ENCODE measurements around the gene ZMAT5. TPM values are rescaled to one million over a fixed set of nuclear protein-coding genes. Genes with fewer than 3 reads are reported as not detected.

Gene ZMAT5
- polyA plus RNA-seq, 5 donors = 19.9 to 28.2 (median 21.9) TPM

GRCh38 chr22:29733362-29734201 lies 33.2 kb downstream of the ZMAT5 start:
- DNase-seq = no peak

- no peak for DNase-seq
These were observed 33.9 kb downstream of the ZMAT5 start for GRCh38 chr22:29732883-29733282.

GRCh38 chr22:29731058-29731850 lies 35.6 kb downstream of the ZMAT5 start:
- no peak for DNase-seq

- DNase-seq = no peak
These were observed 37.6 kb downstream of the ZMAT5 start for GRCh38 chr22:29729161-29729560.

GRCh38 chr22:29727131-29727523 lies 39.7 kb downstream of the ZMAT5 start:
- no peak for DNase-seq

DNA sequence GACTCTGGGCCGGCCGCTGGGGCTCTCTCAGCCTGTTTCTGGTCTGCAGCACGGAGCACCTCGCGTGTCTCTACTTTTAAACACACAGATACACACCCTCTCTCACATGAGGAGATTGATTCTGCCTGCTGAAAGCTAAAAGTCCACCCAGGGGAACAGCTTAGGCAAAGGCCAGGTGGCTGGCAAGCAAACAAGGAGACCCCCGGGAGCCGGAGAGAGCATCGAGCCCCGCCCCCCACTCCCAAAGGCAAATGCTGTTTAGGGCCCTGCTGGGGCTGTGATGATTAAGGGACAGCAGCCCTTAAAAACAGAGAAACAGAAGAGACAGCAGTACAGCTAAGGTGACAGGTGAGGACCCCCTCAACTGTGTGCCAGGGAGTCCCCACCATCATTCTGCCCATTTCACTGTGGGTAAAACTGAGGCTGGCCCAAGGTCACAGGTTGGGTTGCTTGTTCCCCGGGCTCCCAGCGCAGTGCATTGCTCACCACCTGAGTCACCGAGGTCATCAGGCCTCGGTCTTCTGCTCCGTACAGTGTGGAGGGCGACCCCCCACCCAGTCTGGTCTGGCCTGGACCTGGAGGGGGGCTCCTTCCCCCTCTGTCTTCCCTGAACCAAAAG lies 40.2 kb downstream of the ZMAT5 start:
- DNase-seq = no peak

GRCh38 chr22:29726106-29726505 lies 40.7 kb downstream of the ZMAT5 start:
- no peak for DNase-seq

DNA sequence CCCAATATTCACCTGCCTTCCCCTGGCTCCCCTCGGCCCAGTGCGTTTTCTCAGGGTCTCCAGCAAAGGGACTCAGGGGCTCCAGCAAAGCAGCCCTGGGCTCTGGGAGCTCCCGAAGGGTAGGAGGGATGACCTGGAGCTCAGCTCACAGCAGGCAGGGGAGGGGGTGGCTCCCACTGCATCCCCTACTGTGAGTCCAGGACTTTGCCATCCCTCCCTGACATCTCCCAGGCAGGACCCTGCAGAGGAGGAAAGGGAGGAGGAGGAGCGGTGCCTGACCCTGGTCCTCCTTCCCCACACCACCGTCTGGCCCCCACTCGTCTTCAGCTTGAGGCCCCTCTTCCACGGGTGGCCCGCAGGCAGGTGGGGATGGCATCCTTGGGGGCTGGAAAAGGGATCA lies 42.0 kb downstream of the ZMAT5 start:
- no peak for DNase-seq

DNA sequence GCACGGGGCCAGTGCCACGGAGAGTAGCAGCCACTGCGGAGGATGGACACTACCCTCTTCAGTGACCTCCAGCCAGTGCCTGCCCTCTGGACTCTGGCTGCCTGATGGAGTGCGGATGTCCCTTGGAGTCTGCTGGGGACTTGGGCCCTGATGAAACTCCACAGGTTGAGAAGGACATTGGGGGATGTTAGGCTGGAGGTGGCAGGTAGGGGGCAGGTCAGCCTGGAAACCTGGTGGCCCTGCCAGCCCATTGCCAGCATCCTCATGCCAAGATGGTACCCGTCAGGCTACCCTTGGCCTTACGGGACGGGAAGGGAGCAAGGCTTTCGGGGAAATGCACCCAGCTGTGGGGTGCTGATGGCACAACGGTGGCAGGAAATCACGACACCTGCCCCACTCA lies 43.0 kb downstream of the ZMAT5 start:
- DNase-seq = no peak

DNA sequence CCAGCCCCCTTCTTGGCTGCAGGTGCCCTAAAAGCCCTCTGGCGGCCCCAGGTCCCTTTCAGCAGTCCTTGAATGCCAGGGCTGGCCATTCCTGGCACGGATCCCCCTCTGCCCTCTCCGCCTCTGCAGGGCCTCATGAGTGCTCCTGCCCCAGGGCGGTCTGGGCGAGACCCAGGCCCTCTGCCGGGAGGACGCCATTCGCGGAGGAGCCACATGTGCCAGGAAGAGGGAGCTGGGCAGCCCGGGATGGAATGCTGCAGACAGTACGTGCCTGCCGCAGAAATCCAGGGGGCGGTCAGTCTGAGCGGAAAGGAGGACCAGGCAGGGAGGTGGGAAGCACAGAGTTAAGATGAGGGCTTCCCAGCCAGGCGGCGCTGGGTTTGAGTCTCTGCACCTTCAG lies 44.2 kb downstream of the ZMAT5 start:
- DNase-seq = no peak

DNA sequence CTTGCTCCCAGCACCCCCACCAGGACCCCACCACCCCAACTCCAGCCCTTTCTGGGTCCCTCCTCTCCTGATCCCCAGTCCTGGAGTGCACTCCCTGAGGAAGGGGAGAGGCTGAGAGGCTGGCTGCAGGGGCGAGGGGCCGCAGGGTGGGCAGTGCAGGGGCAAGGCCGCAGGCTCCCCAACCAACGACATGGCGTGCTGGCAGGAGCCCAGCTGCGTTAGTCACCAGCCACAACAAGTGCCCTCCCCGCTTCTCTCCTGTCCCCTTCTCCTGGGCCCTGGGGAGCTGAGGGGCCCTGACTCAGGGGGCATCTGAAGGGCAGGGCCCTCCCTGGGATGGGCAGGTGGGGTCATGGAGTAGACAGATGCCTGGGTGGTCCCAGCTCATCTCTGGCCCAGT lies 44.7 kb downstream of the ZMAT5 start:
- no peak for DNase-seq

- DNase-seq = no peak
These were observed 45.9 kb downstream of the ZMAT5 start for GRCh38 chr22:29720811-29721323.

- DNase-seq = no peak
These were observed 46.7 kb downstream of the ZMAT5 start, which contains the start of gene CABP7 for GRCh38 chr22:29719899-29720645. Gene CABP7, plus strand, starts transcription at chr22:29720003. Its CDS starts 422 bp downstream, at chr22:29720425.

DNA sequence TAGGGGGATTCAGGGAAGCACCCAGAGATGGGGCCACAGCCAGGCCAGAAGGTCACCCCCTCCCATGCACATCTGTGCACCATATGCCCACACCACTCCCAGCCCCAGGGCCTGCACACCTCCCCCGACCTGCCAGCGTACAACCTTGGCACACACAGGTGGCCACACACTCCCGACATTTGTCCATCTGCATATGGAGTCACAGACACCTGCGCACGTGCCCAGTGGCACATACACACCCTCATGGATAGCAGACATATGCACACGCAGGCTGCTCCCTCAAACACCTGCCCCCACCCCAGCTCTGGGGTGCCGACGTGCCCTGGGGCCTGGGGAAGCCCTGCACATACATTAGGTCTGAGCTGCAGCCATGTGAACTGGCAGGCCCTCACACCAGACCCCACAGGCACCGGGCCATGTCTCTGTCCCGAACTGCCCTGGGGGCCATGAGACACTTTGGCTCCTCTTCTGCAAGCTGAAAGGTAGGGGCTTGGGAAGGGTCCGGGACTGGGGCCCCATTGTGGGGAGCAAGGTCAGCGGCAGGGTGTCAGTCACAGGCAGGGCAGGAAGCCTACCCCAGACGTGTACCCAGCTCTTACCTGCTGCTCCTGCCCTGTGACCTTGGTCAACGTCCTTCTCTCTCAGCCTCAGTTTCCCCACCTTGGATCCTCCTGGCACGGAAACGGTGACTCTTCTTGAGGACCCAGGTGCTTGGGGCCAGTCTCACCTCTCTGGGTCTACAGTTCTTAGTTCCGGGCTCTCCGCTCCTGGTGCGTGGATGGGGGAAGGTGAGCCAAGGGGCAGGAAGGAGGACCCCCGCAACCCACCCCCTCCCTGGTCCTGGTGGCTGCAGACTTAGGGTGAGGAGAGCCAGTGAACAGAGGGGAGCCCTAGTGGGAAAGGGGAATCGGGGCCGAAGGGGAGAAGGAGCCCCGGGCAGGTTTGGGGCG lies 47.6 kb downstream of the ZMAT5 start:
- no peak for DNase-seq

DNA sequence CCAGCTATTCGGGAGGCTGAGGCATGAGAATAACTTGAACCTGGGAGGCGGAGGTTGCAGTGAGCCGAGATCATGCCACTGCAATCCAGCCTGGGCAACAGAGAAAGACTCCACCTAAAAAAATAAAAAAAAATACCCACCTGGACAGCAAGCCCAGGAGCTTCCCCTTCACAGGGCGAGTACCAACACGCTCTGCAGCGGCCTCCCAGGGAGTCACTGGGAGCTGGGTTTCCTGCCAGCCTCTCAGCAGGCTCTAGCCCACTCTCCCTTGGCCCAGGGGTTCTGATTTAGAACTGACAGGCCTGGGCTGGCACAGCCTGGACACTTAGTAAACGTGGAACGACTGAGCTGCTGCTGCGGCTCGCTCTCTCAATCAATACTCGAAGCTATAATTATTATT lies 49.0 kb downstream of the ZMAT5 start:
- DNase-seq = no peak

DNA sequence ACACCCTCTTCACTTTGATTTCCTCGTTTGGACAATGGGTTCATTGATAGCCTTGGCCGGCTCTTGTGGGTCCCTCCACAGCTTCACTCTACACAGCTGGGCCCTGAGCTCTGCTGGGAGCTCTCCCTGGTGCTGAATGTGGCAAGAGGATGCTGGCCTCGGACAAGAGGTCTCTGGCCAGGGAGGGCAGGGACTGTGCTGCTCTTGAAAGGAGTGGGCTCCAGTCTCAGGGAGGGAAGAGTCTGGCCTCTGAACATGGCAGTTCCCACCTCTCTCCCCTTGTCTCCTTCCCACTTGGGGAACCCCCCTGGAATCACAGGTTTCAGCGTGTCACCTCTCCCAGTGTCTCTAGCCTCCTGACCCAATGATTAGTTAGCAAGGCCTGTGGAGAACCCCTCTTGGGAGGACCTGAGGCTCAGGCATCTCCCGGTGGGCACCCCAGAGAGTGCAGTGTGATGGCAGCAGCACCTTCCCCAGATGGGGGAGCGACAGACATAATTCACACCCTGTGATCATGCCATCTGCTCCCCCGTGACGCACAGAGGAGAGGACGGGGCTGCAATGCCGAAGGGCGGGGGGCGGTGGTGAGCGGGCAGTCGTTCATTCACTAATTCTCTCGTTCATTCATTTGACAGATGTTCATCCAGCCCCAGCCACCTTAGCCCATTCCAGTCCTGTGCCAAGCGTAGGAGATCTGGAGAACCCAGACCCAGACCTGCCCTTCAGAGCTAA lies 49.8 kb downstream of the ZMAT5 start:
- DNase-seq = peak; percentile 71 to 78

GRCh38 chr22:29715705-29716104 lies 51.1 kb downstream of the ZMAT5 start:
- no peak for DNase-seq

DNA sequence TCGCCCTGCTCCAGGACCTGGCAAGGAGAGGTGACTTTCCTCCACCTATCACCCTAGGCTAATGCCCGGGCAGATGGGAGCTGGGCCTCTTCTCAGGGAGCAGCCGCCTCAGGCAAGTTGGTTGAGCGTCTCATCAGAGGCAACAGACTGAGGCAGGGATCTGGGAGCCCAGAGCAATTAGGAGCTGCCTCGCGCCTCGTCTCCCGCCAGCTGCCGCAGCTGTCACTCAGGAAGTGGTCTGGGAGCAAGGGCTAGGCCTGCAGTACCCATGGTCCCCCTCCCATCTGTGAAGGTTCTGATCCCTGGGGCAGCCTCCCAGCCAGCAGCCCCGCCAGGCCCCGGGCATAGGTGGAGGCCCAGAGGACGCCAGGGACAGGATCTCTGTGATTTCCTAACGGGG lies 51.6 kb downstream of the ZMAT5 start:
- no peak for DNase-seq

- no peak for DNase-seq
These were observed 53.6 kb downstream of the ZMAT5 start for GRCh38 chr22:29713156-29713727.

Measured in right lung (tissue), 5 donors.